K562 (cell line): ENCODE data around the gene CD302. TPM values are rescaled to one million over a fixed set of nuclear protein-coding genes. Genes with fewer than 3 reads are reported as not detected.

Experiments used
- ATAC-seq: fragments of 200-7000 bp; cut with Tn5 transposase; 3 replicates; pipeline ENCODE4 v1.9.1; 2020; ENCODE audit warnings: moderate library complexity
- BruUV-seq: library from RNA; stranded (reverse); fragments of 400-500 nt; replicated peaks from 2 replicates; lab custom pipeline; 2021; lab: Mats Ljungman, UMichigan
- CTCF ChIA-PET: fragments of 300-600 bp; formaldehyde crosslinking; extraction: SDS; loops from one replicate; lab custom pipeline; 2021; ENCODE audit warnings: low intra/inter-chr PET ratio; lab: Yijun Ruan, JAX
- POLR2A ChIA-PET: fragments of 300-600, 350-650 bp; sonication (Branson Sonifier 250); formaldehyde crosslinking; extraction: SDS; loops from one replicate; lab custom pipeline; 2021; ENCODE audit warnings: antibody characterized with exemption, inconsistent platforms; lab: Yijun Ruan, JAX
- DNase-seq, 4 experiments: peaks; one replicate each; pipeline versions ENCODE4 v3.0.0 to v3.0.0-alpha.2; 2011 to 2018; ENCODE audit warnings: low spot score in 3 of 4, mixed read lengths in 3 of 4; ENCODE audit errors: extremely low read depth in 1 of 4
- FAIRE-seq: peaks from 2 replicates; lab custom pipeline; 2011; peaks lifted over from hg19 to GRCh38; lab: Jason Lieb, UNC
- H2AFZ ChIP-seq: 2 replicates; pipeline ENCODE4 v1.6.0; 2011; ENCODE audit warnings: low read depth, low read length, control low read depth, inconsistent platforms
- H3K27ac ChIP-seq: fragments of 200-600 bp; 3 replicates; pipeline ENCODE4 v1.8.0; 2011; ENCODE audit warnings: low read depth, mild to moderate bottlenecking, control low read depth, inconsistent platforms, low read length, moderate library complexity, mixed read lengths; ENCODE audit errors: extremely low read depth
- H3K27me3 ChIP-seq, 2 experiments: fragments of 300-600 bp in 1 of 2; 2 replicates in 1 of 2; 3 replicates in 1 of 2; pipeline versions ENCODE4 v1.6.0 to v1.8.0; 2011; ENCODE audit warnings: inconsistent platforms in 2 of 2, low read length in 2 of 2, mild to moderate bottlenecking in 1 of 2, mixed read lengths in 1 of 2, moderate library complexity in 1 of 2; ENCODE audit not compliant: control insufficient read depth in 2 of 2, insufficient read depth in 2 of 2
- H3K36me3 ChIP-seq: fragments of 300-600 bp; 3 replicates; pipeline ENCODE4 v1.8.0; 2011; ENCODE audit warnings: mild to moderate bottlenecking, low read length, inconsistent platforms; ENCODE audit not compliant: control insufficient read depth, insufficient read depth
- H3K4me1 ChIP-seq, 2 experiments: fragments of 200-600 bp in 1 of 2; replicated peaks in 1 of 2; 2 replicates in 1 of 2; 3 replicates in 1 of 2; pipeline versions ENCODE4 v1.5.1 to v1.8.0; 2011; ENCODE audit warnings: inconsistent platforms in 2 of 2, low read length in 2 of 2, mild to moderate bottlenecking in 1 of 2, mixed read lengths in 1 of 2, moderate library complexity in 1 of 2; ENCODE audit not compliant: control insufficient read depth in 2 of 2, insufficient read depth in 2 of 2
- H3K4me2 ChIP-seq: 2 replicates; pipeline ENCODE4 v1.6.1; 2011; ENCODE audit warnings: low read length, control low read depth, inconsistent platforms, mixed read lengths; ENCODE audit not compliant: insufficient read depth
- H3K4me3 ChIP-seq: fragments of 200-600 bp; sonication (generic), shearing (Covaris generic); 2 replicates; pipeline ENCODE4 v1.5.1; 2016; ENCODE audit warnings: control low read depth, inconsistent platforms
- H3K79me2 ChIP-seq: fragments of 200-600 bp; 3 replicates; pipeline ENCODE4 v1.8.0; 2011; ENCODE audit warnings: low read length, inconsistent platforms; ENCODE audit not compliant: control insufficient read depth, insufficient read depth
- H3K9ac ChIP-seq, 2 experiments: 2 replicates each; pipeline versions ENCODE4 v1.6.0 to v1.6.1; 2011; ENCODE audit warnings: low read depth in 2 of 2, low read length in 2 of 2, control low read depth in 1 of 2, inconsistent platforms in 1 of 2, mild to moderate bottlenecking in 1 of 2, mixed read lengths in 1 of 2; ENCODE audit not compliant: insufficient read depth in 1 of 2
- H3K9me1 ChIP-seq: one replicate; pipeline ENCODE4 v1.6.0; 2011; ENCODE audit warnings: inconsistent platforms, mild to moderate bottlenecking, low read length, moderate library complexity; ENCODE audit not compliant: control insufficient read depth, insufficient read depth
- H3K9me3 ChIP-seq: replicated peaks from 2 replicates; pipeline ENCODE4 v1.5.1; 2011; ENCODE audit warnings: low read depth, low read length, inconsistent platforms; ENCODE audit not compliant: control insufficient read depth, insufficient read depth
- H4K20me1 ChIP-seq: replicated peaks from 2 replicates; pipeline ENCODE4 v1.6.1; 2011; ENCODE audit warnings: low read length, inconsistent platforms, mixed read lengths; ENCODE audit not compliant: control insufficient read depth, insufficient read depth
- ATF3 ChIP-seq, 2 experiments: fragments of 450-650 bp in 1 of 2; sonication (generic) in 1 of 2; formaldehyde crosslinking in 1 of 2; IDR thresholded peaks in 1 of 2; conservative IDR thresholded peaks in 1 of 2; 2 replicates each; pipeline versions ENCODE4 v1.6.1 to v1.8.1; 2016 to 2023; ENCODE audit warnings: mild to moderate bottlenecking in 2 of 2, moderate library complexity in 2 of 2, inconsistent platforms in 1 of 2, missing genetic modification reagents in 1 of 2
- CEBPB ChIP-seq: fragments of 450-650 bp; IDR thresholded peaks from 2 replicates; pipeline ENCODE4 v1.6.1; 2016; ENCODE audit warnings: missing genetic modification characterization, missing compliant biosample characterization
- CREBBP ChIP-seq: IDR thresholded peaks from one replicate; pipeline ENCODE4 v1.6.1; 2012; ENCODE audit warnings: low read depth, mild to moderate bottlenecking, control low read depth, inconsistent platforms, low read length
- CTCF ChIP-seq, 3 experiments: IDR thresholded peaks in 2 of 3; conservative IDR thresholded peaks in 1 of 3; 2 replicates each; pipeline ENCODE4 v1.5.1; 2011 to 2012; ENCODE audit warnings: low read length in 3 of 3, mild to moderate bottlenecking in 3 of 3, control low read depth in 2 of 3, improper control_type of control experiment in 1 of 3, inconsistent platforms in 1 of 3, low read depth in 1 of 3, mixed read lengths in 1 of 3, moderate library complexity in 1 of 3; ENCODE audit not compliant: insufficient read depth in 2 of 3
- L3MBTL2 ChIP-seq: fragments of 450-650 bp; IDR thresholded peaks from 2 replicates; pipeline ENCODE4 v1.6.1; 2016; ENCODE audit warnings: mild to moderate bottlenecking, moderate library complexity
- PCBP1 ChIP-seq: fragments of 200-400 bp; formaldehyde crosslinking; IDR thresholded peaks from 2 replicates; pipeline ENCODE4 v1.6.1; 2018; ENCODE audit warnings: mild to moderate bottlenecking, low read depth, low read length; ENCODE audit not compliant: poor library complexity, severe bottlenecking
- POLR2AphosphoS2 ChIP-seq: IDR thresholded peaks from 2 replicates; pipeline ENCODE4 v1.6.1; 2012; ENCODE audit warnings: low read length, improper control_type of control experiment
- RAD21 ChIP-seq, 2 experiments: fragments of 250-450 bp in 1 of 2; fragments of 450-650 bp in 1 of 2; sonication (Bioruptor Pico) in 1 of 2; formaldehyde crosslinking in 1 of 2; IDR thresholded peaks in 1 of 2; conservative IDR thresholded peaks in 1 of 2; 2 replicates each; pipeline versions ENCODE4 v1.4.0 to v1.8.0; 2020 to 2022; ENCODE audit warnings: mild to moderate bottlenecking in 2 of 2, moderate library complexity in 1 of 2
- SUPT5H ChIP-seq: fragments of 450-650 bp; IDR thresholded peaks from 2 replicates; pipeline ENCODE4 v1.6.1; 2016
- TBL1XR1 ChIP-seq, 2 experiments: IDR thresholded peaks; 2 replicates each; pipeline ENCODE4 v1.6.1; 2012; ENCODE audit warnings: improper control_type of control experiment in 2 of 2, low read length in 2 of 2, mild to moderate bottlenecking in 1 of 2
- ZFX ChIP-seq: sonication (generic); formaldehyde crosslinking; IDR thresholded peaks from 2 replicates; pipeline ENCODE4 v1.8.0; 2022; ENCODE audit warnings: mild to moderate bottlenecking, missing genetic modification reagents, moderate library complexity
- ZNF146 ChIP-seq: IDR thresholded peaks from one replicate; pipeline ENCODE4 v1.6.1; 2018; ENCODE audit warnings: missing compliant biosample characterization; ENCODE audit not compliant: unreplicated experiment
- ZZZ3 ChIP-seq: fragments of 450-650 bp; IDR thresholded peaks from 2 replicates; pipeline ENCODE4 v1.6.1; 2016; ENCODE audit warnings: antibody characterized with exemption, mild to moderate bottlenecking, moderate library complexity
- whole genome bisulfite sequencing: fragments of 100-300 bp; shearing (Covaris generic); methylation state at CpG from one replicate; pipeline ENCODE4 v1.1.6; 2016; ENCODE audit warnings: low coverage, mixed read lengths; ENCODE audit not compliant: insufficient coverage; ENCODE audit errors: missing lambda C conversion rate; 5-methylcytosine and 5-hydroxymethylcytosine counted together
- in situ Hi-C: fragments of 300-500 bp; cut with MboI; formaldehyde crosslinking; loops from 4 replicates; pipeline ENCODE4 v1.15.0; 2018; ENCODE audit warnings: inconsistent platforms, mixed read lengths
- intact Hi-C: fragments of 100-400 bp; cut with micrococcal nuclease; formaldehyde crosslinking; loops from 2 replicates; pipeline ENCODE4 v1.14.2; 2022
- polyA plus RNA-seq, 8 experiments: library from polyadenylated mRNA; depleted of rRNA in 4 of 8; stranded (reverse) in 5 of 8; unstranded in 3 of 8; fragments of >200 nt; fragmentation: Nextera tagmentation in 2 of 8; fragmentation: Illumina TruSeq in 1 of 8; extraction: Ambion mirVana in 2 of 8; extraction: Trizol in 1 of 8; gene quantifications; 2 replicates each; pipeline versions ENCODE4 v1.2.1 to v1.2.3, GENCODE V29; 2011 to 2014; ENCODE audit warnings: inconsistent platforms in 1 of 8, missing spikeins in 1 of 8
- total RNA-seq, 7 experiments: library from RNA; depleted of rRNA in 6 of 7; stranded (reverse); fragments of >200 nt in 6 of 7; fragmentation: Illumina TruSeq in 2 of 7; extraction: Trizol in 2 of 7; gene quantifications; 2 replicates each; pipeline versions ENCODE4 v1.2.1 to v1.2.3, GENCODE V29; 2011 to 2021; ENCODE audit warnings: low replicate concordance in 1 of 7

CD302 gene
- total and polyA plus RNA-seq, 9 of the 15 experiments (the other 6 are each of a cell fraction or from before 2014, with no cell fraction given), result 0.03 to 0.07 (median 0.04) TPM; not detected in 5

GRCh38 chr2:159758239-159758638 is 39.8 kb downstream of the CD302 start:
- in situ Hi-C loops (no loop called here), intact Hi-C loops (no loop called here)
- Histone ChIP-seq H3K9me3 (no peaks in the 10 kb centered on the region), H3K79me2 (peaks cover 30% of the 10 kb centered on the region), H4K20me1 (no peaks in the 10 kb centered on the region), H3K27ac (no peak overlapping the region), H3K4me3 (no peak overlapping the region), H3K4me2 (no peak overlapping the region), H3K9ac (no peak overlapping the region), H2AFZ (no peak overlapping the region), H3K27me3 (no peaks in the 10 kb centered on the region), H3K36me3 (peaks cover 93% of the 10 kb centered on the region), H3K9me1 (no peaks in the 10 kb centered on the region), H3K4me1 (no peaks in the 10 kb centered on the region)
- ATAC-seq, result no peak
- TF ChIP-seq CEBPB, result 0 out of 2 replicates have a peak, but pooled peaks have one; percentile 40
- TF ChIP-seq POLR2AphosphoS2, result no peak
- no peak for DNase-seq
- WGBS, result 87% methylated on average over 1 of the region's 1 CpG
- ChIA-PET POLR2A (interaction anchor here (0.9 to 1.9 kb wide), 2 partner anchors 10 to 15 kb away, joined by 3 to 6 read pairs; no protein-coding TSS in a partner anchor), CTCF (no interaction called here)
- FAIRE-seq, result no peak
- BruUV-seq, result no TSS peak

GRCh38 chr2:159755788-159756187 is 42.2 kb downstream of the CD302 start:
- no peak overlapping the region for H3K27ac ChIP-seq
- intact Hi-C loops, result no loop called here
- H3K4me1 ChIP-seq, result no peaks in the 10 kb centered on the region
- DNase-seq, result peak; percentile 27 to 58 (median 42)
- no peaks in the 10 kb centered on the region for H3K9me3 ChIP-seq
- no peaks in the 10 kb centered on the region for H4K20me1 ChIP-seq
- ATAC-seq, result peak; percentile 86
- CTCF ChIA-PET, result no interaction called here
- no peak overlapping the region for H2AFZ ChIP-seq
- in situ Hi-C loops, result no loop called here
- H3K9ac ChIP-seq, result no peak overlapping the region
- H3K79me2 ChIP-seq, result peaks cover 53% of the 10 kb centered on the region
- no peak for FAIRE-seq
- no peak for TF ChIP-seq SUPT5H
- no peak for TF ChIP-seq ZFX (CRISPR knock-in tag)
- TF ChIP-seq ZZZ3, result no peak
- TF ChIP-seq ATF3 (IDR thresholded peaks at IDR 0.05), result no peak
- TF ChIP-seq ATF3 (CRISPR knock-in tag; conservative IDR thresholded peaks at IDR 0.05), result no peak
- no peak for TF ChIP-seq CREBBP
- no peak for TF ChIP-seq PCBP1
- no peak for TF ChIP-seq L3MBTL2
- TF ChIP-seq CTCF (IDR thresholded peaks at IDR 0.05 in 2 of 3, conservative IDR thresholded peaks at IDR 0.05 in 1 of 3; ENCODE audit: insufficient read depth in 2 of 3, low read depth in 1 of 3, low read length in 3 of 3), result peak; percentile 31 to 38 (median 33); a peak in 4 of 6 replicates
- TF ChIP-seq RAD21 (CRISPR knock-in tag; conservative IDR thresholded peaks at IDR 0.05 in 1 of 2, IDR thresholded peaks at IDR 0.05 in 1 of 2), result 0 out of 4 replicates have a peak, but pooled peaks of 1 of the 2 experiments have one; percentile 8
- no peak for TF ChIP-seq ZNF146
- TF ChIP-seq TBL1XR1 (IDR thresholded peaks at IDR 0.05; ENCODE audit: low read length in 2 of 2), result no peak
- no TSS peak for BruUV-seq
- no peak overlapping the region for H3K4me3 ChIP-seq
- H3K9me1 ChIP-seq, result no peaks in the 10 kb centered on the region
- H3K4me2 ChIP-seq, result no peak overlapping the region
- no peaks in the 10 kb centered on the region for H3K27me3 ChIP-seq
- peaks cover 95% of the 10 kb centered on the region for H3K36me3 ChIP-seq
- POLR2A ChIA-PET, result interaction anchor here (1.4 kb wide), 1 partner anchor 42 kb away, joined by 3 read pairs; no protein-coding TSS in a partner anchor
